ENCODE data around the gene PRG2. TPM values are rescaled to one million over a fixed set of nuclear protein-coding genes. Genes with fewer than 3 reads are reported as not detected.

PRG2 gene
- total and polyA plus RNA-seq, 2 of the 13 experiments (the other 11 are each of a cell fraction or from before 2014, with no cell fraction given) = not detected

DNA sequence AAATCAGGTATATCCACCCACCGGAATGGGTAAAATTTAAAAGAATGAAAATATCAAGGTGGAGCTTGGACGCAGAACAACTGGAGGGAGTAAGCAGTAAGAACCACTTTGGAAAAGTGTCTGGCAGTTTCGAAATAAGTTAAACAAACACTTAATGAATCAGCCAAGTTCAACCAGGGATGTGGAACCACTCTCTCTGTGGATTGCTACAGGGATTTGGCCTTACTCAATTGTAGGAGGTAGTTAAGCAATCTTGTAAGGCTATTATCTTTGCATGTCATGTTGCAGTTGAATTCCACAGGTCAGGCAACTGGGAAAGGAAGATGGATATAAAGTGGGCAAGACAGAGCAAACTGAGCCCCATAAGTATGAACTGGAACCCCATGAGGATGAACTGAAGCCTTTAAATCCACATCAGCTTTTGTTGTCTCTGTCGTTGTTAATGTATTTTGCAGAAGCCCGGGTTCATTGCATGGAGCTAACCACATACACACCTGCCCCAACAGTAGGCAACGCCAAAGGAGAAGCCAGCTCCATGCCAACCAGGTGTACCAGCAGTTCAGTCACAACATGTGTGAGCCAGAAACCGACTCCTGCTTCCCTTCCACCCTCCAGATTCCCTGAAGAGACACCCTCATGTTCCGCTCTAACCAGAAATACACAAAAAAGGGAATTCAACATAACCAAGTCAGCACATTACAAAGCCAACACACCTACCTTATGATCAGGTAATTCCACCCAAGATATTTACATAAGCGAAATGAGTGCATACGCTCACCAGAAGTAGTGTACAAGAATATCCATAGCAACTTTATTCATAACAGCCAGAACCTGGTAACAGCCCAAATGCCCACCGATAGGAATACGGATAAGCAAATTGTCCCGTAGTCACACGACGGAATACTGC is 44.4 kb upstream of the PRG2 start (continued):
- TF ChIP-seq ZFP82 (CRISPR knock-in tag; IDR thresholded peaks at IDR 0.05; ENCODE audit: borderline replicate concordance) = no peak
- TF ChIP-seq PAF1 (CRISPR knock-in tag; IDR thresholded peaks at IDR 0.05) = no peak
- TF ChIP-seq ZNF225 (CRISPR knock-in tag; IDR thresholded peaks at IDR 0.05) = no peak
- TF ChIP-seq ZNF30 (CRISPR knock-in tag; IDR thresholded peaks at IDR 0.05) = no peak
- no peak for TF ChIP-seq EEA1 (CRISPR knock-in tag; IDR thresholded peaks at IDR 0.05; ENCODE audit: borderline replicate concordance)
- TF ChIP-seq, protein P1, sequence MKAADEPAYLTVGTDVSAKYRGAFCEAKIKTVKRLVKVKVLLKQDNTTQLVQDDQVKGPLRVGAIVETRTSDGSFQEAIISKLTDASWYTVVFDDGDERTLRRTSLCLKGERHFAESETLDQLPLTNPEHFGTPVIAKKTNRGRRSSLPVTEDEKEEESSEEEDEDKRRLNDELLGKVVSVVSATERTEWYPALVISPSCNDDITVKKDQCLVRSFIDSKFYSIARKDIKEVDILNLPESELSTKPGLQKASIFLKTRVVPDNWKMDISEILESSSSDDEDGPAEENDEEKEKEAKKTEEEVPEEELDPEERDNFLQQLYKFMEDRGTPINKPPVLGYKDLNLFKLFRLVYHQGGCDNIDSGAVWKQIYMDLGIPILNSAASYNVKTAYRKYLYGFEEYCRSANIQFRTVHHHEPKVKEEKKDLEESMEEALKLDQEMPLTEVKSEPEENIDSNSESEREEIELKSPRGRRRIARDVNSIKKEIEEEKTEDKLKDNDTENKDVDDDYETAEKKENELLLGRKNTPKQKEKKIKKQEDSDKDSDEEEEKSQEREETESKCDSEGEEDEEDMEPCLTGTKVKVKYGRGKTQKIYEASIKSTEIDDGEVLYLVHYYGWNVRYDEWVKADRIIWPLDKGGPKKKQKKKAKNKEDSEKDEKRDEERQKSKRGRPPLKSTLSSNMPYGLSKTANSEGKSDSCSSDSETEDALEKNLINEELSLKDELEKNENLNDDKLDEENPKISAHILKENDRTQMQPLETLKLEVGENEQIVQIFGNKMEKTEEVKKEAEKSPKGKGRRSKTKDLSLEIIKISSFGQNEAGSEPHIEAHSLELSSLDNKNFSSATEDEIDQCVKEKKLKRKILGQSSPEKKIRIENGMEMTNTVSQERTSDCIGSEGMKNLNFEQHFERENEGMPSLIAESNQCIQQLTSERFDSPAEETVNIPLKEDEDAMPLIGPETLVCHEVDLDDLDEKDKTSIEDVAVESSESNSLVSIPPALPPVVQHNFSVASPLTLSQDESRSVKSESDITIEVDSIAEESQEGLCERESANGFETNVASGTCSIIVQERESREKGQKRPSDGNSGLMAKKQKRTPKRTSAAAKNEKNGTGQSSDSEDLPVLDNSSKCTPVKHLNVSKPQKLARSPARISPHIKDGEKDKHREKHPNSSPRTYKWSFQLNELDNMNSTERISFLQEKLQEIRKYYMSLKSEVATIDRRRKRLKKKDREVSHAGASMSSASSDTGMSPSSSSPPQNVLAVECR (CRISPR knock-in tag; IDR thresholded peaks at IDR 0.05; ENCODE audit: borderline replicate concordance) = peak; percentile 43; the same call in 1 of the 2 replicates
- peak; percentile 80; the same call in 1 of the 2 replicates for TF ChIP-seq JUND (CRISPR knock-in tag; IDR thresholded peaks at IDR 0.05)
- TF ChIP-seq NFE2 (CRISPR knock-in tag; IDR thresholded peaks at IDR 0.05) = no peak
- TF ChIP-seq NFE2L2 (IDR thresholded peaks at IDR 0.05; ENCODE audit: low read length) = no peak
- TF ChIP-seq XBP1 (CRISPR knock-in tag; IDR thresholded peaks at IDR 0.05) = no peak
- TF ChIP-seq ETV5 (CRISPR knock-in tag; IDR thresholded peaks at IDR 0.05; ENCODE audit: borderline replicate concordance) = peak; percentile 62; the same call in 1 of the 2 replicates
- no peak for TF ChIP-seq ZBTB7A (CRISPR knock-in tag; IDR thresholded peaks at IDR 0.05)
- no peak for TF ChIP-seq NR1H2 (CRISPR knock-in tag; IDR thresholded peaks at IDR 0.05; ENCODE audit: borderline replicate concordance, low read depth)
- peak; percentile 21; the same call in 1 of the 2 replicates for TF ChIP-seq RXRA (CRISPR knock-in tag; IDR thresholded peaks at IDR 0.05)
- TF ChIP-seq KDM3A (CRISPR knock-in tag; IDR thresholded peaks at IDR 0.05; ENCODE audit: low read depth) = no peak
- no peak for TF ChIP-seq TAF1 (CRISPR knock-in tag; IDR thresholded peaks at IDR 0.05)
- no peak for TF ChIP-seq RFX3 (CRISPR knock-in tag; IDR thresholded peaks at IDR 0.05)
- no peak for TF ChIP-seq ZNF256 (CRISPR knock-in tag; conservative IDR thresholded peaks at IDR 0.05)
- peak; percentile 76 for TF ChIP-seq HDAC1 (CRISPR knock-in tag; IDR thresholded peaks at IDR 0.05)
- TF ChIP-seq SMARCE1 (IDR thresholded peaks at IDR 0.05; ENCODE audit: borderline replicate concordance) = no peak
- TF ChIP-seq MEIS1 (CRISPR knock-in tag; IDR thresholded peaks at IDR 0.05; ENCODE audit: borderline replicate concordance) = peak; percentile 44; the same call in 1 of the 2 replicates
- no peak for TF ChIP-seq ETV6 (CRISPR knock-in tag; conservative IDR thresholded peaks at IDR 0.05)
- peak; percentile 87 for TF ChIP-seq ZNF205 (CRISPR knock-in tag; IDR thresholded peaks at IDR 0.05)
- no peak for TF ChIP-seq NR3C1 (CRISPR knock-in tag; IDR thresholded peaks at IDR 0.05)
- TF ChIP-seq SMARCC2 (IDR thresholded peaks at IDR 0.05) = 0 out of 2 replicates have a peak, but pooled peaks have one; percentile 65
- TF ChIP-seq, protein P2, sequence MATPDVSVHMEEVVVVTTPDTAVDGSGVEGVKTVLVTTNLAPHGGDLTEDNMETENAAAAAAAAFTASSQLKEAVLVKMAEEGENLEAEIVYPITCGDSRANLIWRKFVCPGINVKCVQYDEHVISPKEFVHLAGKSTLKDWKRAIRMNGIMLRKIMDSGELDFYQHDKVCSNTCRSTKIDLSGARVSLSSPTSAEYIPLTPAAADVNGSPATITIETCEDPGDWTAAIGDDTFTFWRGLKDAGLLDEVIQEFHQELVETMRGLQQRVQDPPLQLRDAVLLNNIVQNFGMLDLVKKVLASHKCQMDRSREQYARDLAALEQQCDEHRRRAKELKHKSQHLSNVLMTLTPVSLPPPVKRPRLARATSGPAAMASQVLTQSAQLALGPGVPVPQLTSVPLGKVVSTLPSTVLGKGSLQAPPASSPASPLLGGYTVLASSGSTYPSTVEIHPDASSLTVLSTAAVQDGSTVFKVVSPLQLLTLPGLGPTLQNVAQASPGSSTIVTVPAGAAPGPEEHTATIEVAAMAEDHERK (CRISPR knock-in tag; IDR thresholded peaks at IDR 0.05; ENCODE audit: low read depth) = no peak
- TF ChIP-seq RFXAP (CRISPR knock-in tag; IDR thresholded peaks at IDR 0.05; ENCODE audit: borderline replicate concordance) = no peak
- TF ChIP-seq ZNF430 (CRISPR knock-in tag; IDR thresholded peaks at IDR 0.05) = no peak
